Suppressor macrophage (primary cell): ENCODE results near the gene PTPRM.

Experiments used
- DNase-seq, 4 experiments: peaks; one replicate each; pipeline ENCODE4 v3.0.0-alpha.2; 2020 to 2022

Gene PTPRM

DNA sequence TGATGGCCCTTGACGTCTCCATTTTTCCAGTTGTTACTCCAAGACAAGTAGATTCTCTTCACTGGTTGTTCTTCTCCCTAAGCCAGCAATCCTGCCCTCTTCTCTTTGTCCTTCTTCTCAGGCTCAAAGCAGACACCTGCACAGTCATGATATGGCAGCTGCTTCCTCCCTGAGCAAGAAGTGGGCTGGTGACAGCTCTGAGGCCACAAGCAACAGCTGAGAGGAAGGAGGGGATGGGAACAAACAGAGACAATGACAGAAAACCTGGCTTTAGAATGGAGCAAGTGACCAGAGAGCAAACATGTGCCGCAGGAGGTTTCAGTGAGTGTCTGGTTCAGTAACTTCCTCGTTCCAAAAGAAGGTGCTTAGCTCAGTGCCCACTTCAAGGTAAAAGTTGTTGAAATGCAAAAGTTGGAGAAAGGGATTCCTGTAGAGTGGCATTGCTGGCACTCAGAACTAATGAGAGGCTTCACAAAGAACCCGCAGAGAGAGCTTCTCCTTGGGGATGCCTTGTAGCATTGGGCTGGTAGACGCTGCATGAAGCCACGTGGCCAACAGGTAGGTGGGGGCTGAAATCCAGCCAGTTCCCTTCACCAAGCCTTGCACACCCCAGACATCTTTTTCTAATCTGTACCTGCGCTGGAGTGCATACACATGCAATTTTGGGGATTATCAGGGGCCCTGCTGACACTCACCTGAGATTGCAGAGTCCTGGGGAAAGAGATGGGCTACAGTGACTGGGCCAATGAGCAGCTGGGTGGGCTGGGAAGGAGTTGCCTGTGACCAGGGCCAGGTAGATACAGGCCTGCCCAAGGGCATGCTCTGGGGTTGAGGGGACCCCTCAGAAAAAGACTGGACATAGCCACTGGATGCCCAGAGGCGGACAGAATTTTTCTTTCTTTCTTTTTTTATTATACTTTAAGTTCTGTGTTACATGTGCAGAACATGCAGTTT, 888.8 kb downstream of the PTPRM start:
- DNase-seq: no peak
